C4-2B (cell line): ENCODE measurements around the gene CFAP251.

Experiments
- ZFX ChIP-seq: fragments of 450-650 bp; IDR thresholded peaks from 2 replicates; pipeline ENCODE4 v1.6.1; 2017
- TF ChIP-seq, protein P1 (sequence below): fragments of 450-650 bp; conservative IDR thresholded peaks from 2 replicates; pipeline ENCODE4 v1.5.1; 2017; ENCODE audit warnings: mild to moderate bottlenecking

GRCh38 chr12:122018937-122019336, 100.5 kb downstream of the CFAP251 start:
- TF ChIP-seq, protein P1, sequence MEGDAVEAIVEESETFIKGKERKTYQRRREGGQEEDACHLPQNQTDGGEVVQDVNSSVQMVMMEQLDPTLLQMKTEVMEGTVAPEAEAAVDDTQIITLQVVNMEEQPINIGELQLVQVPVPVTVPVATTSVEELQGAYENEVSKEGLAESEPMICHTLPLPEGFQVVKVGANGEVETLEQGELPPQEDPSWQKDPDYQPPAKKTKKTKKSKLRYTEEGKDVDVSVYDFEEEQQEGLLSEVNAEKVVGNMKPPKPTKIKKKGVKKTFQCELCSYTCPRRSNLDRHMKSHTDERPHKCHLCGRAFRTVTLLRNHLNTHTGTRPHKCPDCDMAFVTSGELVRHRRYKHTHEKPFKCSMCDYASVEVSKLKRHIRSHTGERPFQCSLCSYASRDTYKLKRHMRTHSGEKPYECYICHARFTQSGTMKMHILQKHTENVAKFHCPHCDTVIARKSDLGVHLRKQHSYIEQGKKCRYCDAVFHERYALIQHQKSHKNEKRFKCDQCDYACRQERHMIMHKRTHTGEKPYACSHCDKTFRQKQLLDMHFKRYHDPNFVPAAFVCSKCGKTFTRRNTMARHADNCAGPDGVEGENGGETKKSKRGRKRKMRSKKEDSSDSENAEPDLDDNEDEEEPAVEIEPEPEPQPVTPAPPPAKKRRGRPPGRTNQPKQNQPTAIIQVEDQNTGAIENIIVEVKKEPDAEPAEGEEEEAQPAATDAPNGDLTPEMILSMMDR, result no peak
- no peak for TF ChIP-seq ZFX
